H1 (cell line): ENCODE results near the gene NUDT3. TPM values are rescaled to one million over a fixed set of nuclear protein-coding genes. Genes with fewer than 3 reads are reported as not detected.

Experiments used
- CTCF ChIA-PET: fragments of 300-600 bp; sonication (Branson Sonifier 250); formaldehyde crosslinking; loops from one replicate; lab custom pipeline; 2021; ENCODE audit not compliant: partially characterized antibody; lab: Charles Lee
- POLR2A ChIA-PET: fragments of 300-600 bp; sonication (Branson Sonifier 250); formaldehyde crosslinking; loops from one replicate; lab custom pipeline; 2021; ENCODE audit warnings: inconsistent platforms; ENCODE audit not compliant: partially characterized antibody; lab: Charles Lee
- DNase-seq, 2 experiments: peaks; one replicate each; pipeline versions ENCODE4 v3.0.0 to v3.0.0-alpha.2; 2010 to 2022; ENCODE audit warnings: low spot score in 2 of 2, low read depth in 1 of 2, mixed read lengths in 1 of 2
- FAIRE-seq: peaks from 2 replicates; lab custom pipeline; 2011; peaks lifted over from hg19 to GRCh38; lab: Jason Lieb, UNC
- H2AFZ ChIP-seq: 2 replicates; pipeline ENCODE4 v1.8.1; 2012; ENCODE audit warnings: low read length, inconsistent platforms
- H2AK5ac ChIP-seq: 2 replicates; pipeline ENCODE4 v1.6.1; 2013; ENCODE audit warnings: low read depth, low read length
- H2BK120ac ChIP-seq: replicated peaks from 2 replicates; pipeline ENCODE3; 2013; ENCODE audit warnings: low read depth, low read length, inconsistent platforms
- H2BK12ac ChIP-seq: 2 replicates; pipeline ENCODE4 v1.6.1; 2013; ENCODE audit warnings: low read depth, low read length
- H2BK15ac ChIP-seq: 2 replicates; pipeline ENCODE4 v1.6.1; 2013; ENCODE audit warnings: low read length
- H2BK20ac ChIP-seq: 2 replicates; pipeline ENCODE4 v1.6.1; 2013; ENCODE audit warnings: low read length
- H2BK5ac ChIP-seq: 2 replicates; pipeline ENCODE4 v1.6.1; 2013; ENCODE audit warnings: low read depth, low read length
- H3K14ac ChIP-seq: 2 replicates; pipeline ENCODE4 v1.6.1; 2013; ENCODE audit warnings: inconsistent platforms; ENCODE audit not compliant: insufficient read length
- H3K18ac ChIP-seq: 2 replicates; pipeline ENCODE4 v1.6.1; 2013; ENCODE audit warnings: low read length; ENCODE audit errors: extremely low read depth
- H3K23ac ChIP-seq: 2 replicates; pipeline ENCODE4 v1.6.1; 2013; ENCODE audit warnings: inconsistent platforms; ENCODE audit not compliant: insufficient read length
- H3K23me2 ChIP-seq: 2 replicates; pipeline ENCODE4 v1.6.1; 2013; ENCODE audit warnings: low read depth, low read length
- H3K27ac ChIP-seq: 2 replicates; pipeline ENCODE4 v1.6.1; 2011; ENCODE audit warnings: low read depth, low read length, inconsistent platforms
- H3K27me3 ChIP-seq, 4 experiments: replicated peaks in 1 of 4; 1 replicate in 1 of 4; 2 replicates in 3 of 4; pipeline versions ENCODE4 v1.6.1 to v1.8.1; 2011 to 2013; ENCODE audit warnings: low read length in 3 of 4, mild to moderate bottlenecking in 3 of 4, inconsistent platforms in 2 of 4, mixed read lengths in 2 of 4, moderate library complexity in 1 of 4; ENCODE audit not compliant: control insufficient read depth in 3 of 4, insufficient read depth in 3 of 4; ENCODE audit errors: extremely low read depth in 1 of 4
- H3K36me3 ChIP-seq, 4 experiments: 2 replicates each; pipeline versions ENCODE4 v1.6.1 to v1.8.1; 2011 to 2013; ENCODE audit warnings: mild to moderate bottlenecking in 4 of 4, low read length in 3 of 4, moderate library complexity in 2 of 4, control low read depth in 1 of 4, inconsistent platforms in 1 of 4; ENCODE audit not compliant: insufficient read depth in 4 of 4, control insufficient read depth in 2 of 4
- H3K4ac ChIP-seq: replicated peaks from 2 replicates; pipeline ENCODE3; 2013; ENCODE audit warnings: low read length, low read depth, mixed read lengths, inconsistent platforms; ENCODE audit not compliant: insufficient read length
- H3K4me1 ChIP-seq, 4 experiments: replicated peaks in 1 of 4; 1 replicate in 1 of 4; 2 replicates in 3 of 4; pipeline versions ENCODE4 v1.6.1 to v1.8.1; 2011 to 2013; ENCODE audit warnings: low read length in 3 of 4, inconsistent platforms in 2 of 4, mixed read lengths in 1 of 4; ENCODE audit not compliant: insufficient read depth in 4 of 4, control insufficient read depth in 3 of 4
- H3K4me2 ChIP-seq, 2 experiments: 2 replicates each; pipeline versions ENCODE4 v1.6.1 to v1.8.1; 2011 to 2013; ENCODE audit warnings: low read depth in 2 of 2, low read length in 2 of 2, control low read depth in 1 of 2, inconsistent platforms in 1 of 2, mild to moderate bottlenecking in 1 of 2; ENCODE audit not compliant: insufficient read depth in 1 of 2
- H3K4me3 ChIP-seq, 4 experiments: fragments of 200-600, 300-600 bp in 1 of 4; sonication (generic), shearing (Covaris generic), sonication (Bioruptor Twin) in 1 of 4; 2 replicates each; pipeline versions ENCODE4 v1.5.1 to v1.8.1; 2011 to 2016; ENCODE audit warnings: low read length in 4 of 4, low read depth in 3 of 4, control low read depth in 2 of 4, inconsistent platforms in 2 of 4, mild to moderate bottlenecking in 2 of 4, mixed read lengths in 1 of 4, moderate library complexity in 1 of 4; ENCODE audit not compliant: insufficient read depth in 2 of 4; ENCODE audit errors: extremely low read depth in 1 of 4
- H3K56ac ChIP-seq: replicated peaks from 2 replicates; pipeline ENCODE3; 2013; ENCODE audit warnings: low read depth, mild to moderate bottlenecking, mixed read lengths, low read length, inconsistent platforms; ENCODE audit not compliant: insufficient read length
- H3K79me1 ChIP-seq: 2 replicates; pipeline ENCODE4 v1.6.1; 2013; ENCODE audit warnings: low read depth, low read length, control low read depth
- H3K79me2 ChIP-seq, 2 experiments: 2 replicates each; pipeline versions ENCODE4 v1.6.1 to v1.8.1; 2012 to 2013; ENCODE audit warnings: low read length in 2 of 2, mild to moderate bottlenecking in 2 of 2, inconsistent platforms in 1 of 2; ENCODE audit not compliant: insufficient read depth in 2 of 2, control insufficient read depth in 1 of 2
- H3K9ac ChIP-seq, 4 experiments: replicated peaks in 1 of 4; 1 replicate in 1 of 4; 2 replicates in 3 of 4; pipeline versions ENCODE4 v1.6.1 to v1.8.1; 2011 to 2013; ENCODE audit warnings: low read depth in 3 of 4, low read length in 3 of 4, control low read depth in 2 of 4, mild to moderate bottlenecking in 2 of 4, moderate library complexity in 2 of 4, inconsistent platforms in 1 of 4; ENCODE audit errors: extremely low read depth in 1 of 4
- H3K9me3 ChIP-seq, 2 experiments: 2 replicates each; pipeline versions ENCODE4 v1.6.1 to v1.8.1; 2012 to 2013; ENCODE audit warnings: mild to moderate bottlenecking in 2 of 2, moderate library complexity in 2 of 2, control low read depth in 1 of 2, inconsistent platforms in 1 of 2, low read depth in 1 of 2, low read length in 1 of 2, mixed read lengths in 1 of 2; ENCODE audit not compliant: insufficient read depth in 2 of 2
- H4K20me1 ChIP-seq, 2 experiments: replicated peaks in 1 of 2; 2 replicates each; pipeline versions ENCODE3 to v1.8.1; 2011 to 2013; ENCODE audit warnings: inconsistent platforms in 2 of 2, low read length in 2 of 2, mild to moderate bottlenecking in 1 of 2; ENCODE audit not compliant: insufficient read depth in 2 of 2, control insufficient read depth in 1 of 2
- H4K5ac ChIP-seq: 2 replicates; pipeline ENCODE4 v1.6.1; 2013; ENCODE audit warnings: low read length, low read depth, mixed read lengths, inconsistent platforms; ENCODE audit not compliant: insufficient read length
- H4K8ac ChIP-seq: 2 replicates; pipeline ENCODE4 v1.8.0; 2013; ENCODE audit warnings: mild to moderate bottlenecking, moderate library complexity, low read length, inconsistent platforms; ENCODE audit not compliant: insufficient read depth; ENCODE audit errors: extremely low read depth
- H4K91ac ChIP-seq: replicated peaks from 2 replicates; pipeline ENCODE3; 2013; ENCODE audit warnings: low read length, mixed read lengths, inconsistent platforms; ENCODE audit not compliant: insufficient read length
- ASH2L ChIP-seq: fragments of 200-600, 300-600 bp; sonication (generic); IDR thresholded peaks from one replicate; pipeline ENCODE4 v1.7.1; 2017; ENCODE audit warnings: low read length
- BACH1 ChIP-seq: IDR thresholded peaks from 2 replicates; pipeline ENCODE4 v1.6.1; 2012; ENCODE audit warnings: low read length, improper control_type of control experiment
- CEBPB ChIP-seq: IDR thresholded peaks from 2 replicates; pipeline ENCODE4 v1.6.1; 2012; ENCODE audit warnings: low read depth, low read length
- GABPA ChIP-seq: IDR thresholded peaks from 2 replicates; pipeline ENCODE4 v1.6.1; 2011; ENCODE audit warnings: mild to moderate bottlenecking, low read length, moderate library complexity, borderline replicate concordance; ENCODE audit not compliant: insufficient read depth
- KDM5A ChIP-seq: fragments of 200-600 bp; IDR thresholded peaks from 2 replicates; pipeline ENCODE4 v1.7.1; 2012; ENCODE audit warnings: mild to moderate bottlenecking, low read length, inconsistent platforms, mixed read lengths
- PHF8 ChIP-seq: fragments of 200-600 bp; sonication (generic); conservative IDR thresholded peaks from 2 replicates; pipeline ENCODE4 v1.7.1; 2012; ENCODE audit warnings: low read depth, mild to moderate bottlenecking, inconsistent platforms, low read length, moderate library complexity
- POLR2AphosphoS5 ChIP-seq: IDR thresholded peaks from 2 replicates; pipeline ENCODE4 v1.6.1; 2011; ENCODE audit warnings: low read depth, low read length
- POU5F1 ChIP-seq: IDR thresholded peaks from 2 replicates; pipeline ENCODE4 v1.6.1; 2011; ENCODE audit warnings: low read depth, mild to moderate bottlenecking, low read length, moderate library complexity
- TAF1 ChIP-seq: IDR thresholded peaks from 2 replicates; pipeline ENCODE4 v1.6.1; 2011; ENCODE audit warnings: mild to moderate bottlenecking, low read depth, low read length
- WGBS, 2 experiments: shearing (Covaris generic) in 1 of 2; methylation state at CpG; one replicate each; pipeline versions ENCODE4 v1.1.6 to v1.1.7; 2013 to 2015; ENCODE audit warnings: low lambda C conversion rate in 2 of 2, mixed read lengths in 2 of 2, inconsistent platforms in 1 of 2, low coverage in 1 of 2, missing lambda C conversion rate in 1 of 2; ENCODE audit not compliant: insufficient replicate concordance in 2 of 2, insufficient coverage in 1 of 2, insufficient read length in 1 of 2; ENCODE audit errors: extremely low coverage in 1 of 2, missing lambda C conversion rate in 1 of 2; 5-methylcytosine and 5-hydroxymethylcytosine counted together
- polyA plus RNA-seq, 7 experiments: library from polyadenylated mRNA; depleted of rRNA in 3 of 7; stranded (reverse) in 5 of 7; unstranded in 2 of 7; fragments of >200 nt in 5 of 7; fragments of 200-250 nt in 2 of 7; gene quantifications; 1 replicate in 5 of 7; 2 replicates in 1 of 7; 4 replicates in 1 of 7; pipeline versions ENCODE4 v1.2.1 to v1.2.3, GENCODE V29; 2011 to 2013; ENCODE audit warnings: missing spikeins in 2 of 7, mixed read lengths in 2 of 7
- total RNA-seq: library from RNA; stranded (reverse); fragmentation: NEBNext Ultra II Directional; extraction: Animal tissue kit (Norgen Biotek cat#: 25700); gene quantifications from 2 replicates; pipeline ENCODE4 v1.2.1, GENCODE V29; 2021
- TF ChIP-seq, protein P1 (sequence below), 3 experiments: IDR thresholded peaks; 1 replicate in 2 of 3; 2 replicates in 1 of 3; pipeline versions ENCODE4 v1.5.1 to v1.6.1; 2011; ENCODE audit warnings: low read length in 3 of 3, mild to moderate bottlenecking in 3 of 3, inconsistent platforms in 2 of 3, low read depth in 1 of 3, moderate library complexity in 1 of 3; ENCODE audit not compliant: insufficient read depth in 1 of 3; ENCODE audit errors: control extremely low read depth in 1 of 3

The NUDT3 gene
- total and polyA plus RNA-seq, 2 of the 8 experiments (the other 6 are each of a cell fraction or from before 2014, with no cell fraction given), result 14.1 to 36.9 TPM

DNA sequence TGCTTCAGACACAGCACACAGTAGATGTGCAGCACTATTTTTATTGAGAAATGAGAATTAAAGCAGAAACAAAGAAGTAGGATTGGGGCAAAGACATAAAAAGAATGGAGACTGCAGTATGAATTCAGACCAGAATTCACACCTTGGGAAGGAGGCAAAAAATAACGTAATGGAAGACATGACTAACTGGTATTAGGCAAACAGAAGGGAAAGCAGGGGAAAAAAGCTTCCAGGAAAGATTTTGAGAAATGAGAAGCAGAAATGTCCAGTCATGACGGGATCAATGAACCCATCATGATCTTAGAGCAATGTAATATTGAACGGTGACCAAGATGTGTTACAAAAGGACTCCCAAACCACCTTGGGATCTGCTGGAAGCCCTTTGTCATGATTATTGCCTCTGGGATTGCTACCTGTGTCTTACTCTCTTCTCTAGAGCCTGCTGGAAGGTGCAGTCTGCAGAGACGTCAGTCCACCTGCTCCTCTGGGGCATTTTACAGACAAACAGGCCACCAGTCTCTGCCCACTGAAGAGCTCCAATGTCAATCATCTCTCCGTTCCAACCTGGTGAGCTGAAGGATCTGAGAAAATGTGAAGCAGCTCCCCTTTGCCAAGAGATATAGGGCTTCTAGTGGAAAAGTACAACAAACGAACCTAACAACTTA, 8.7 kb downstream of the NUDT3 start:
- H3K36me3 ChIP-seq, result no peaks in the 10 kb centered on the region
- H3K27me3 ChIP-seq, result no peaks in the 10 kb centered on the region
- no peak overlapping the region for H2BK120ac ChIP-seq
- no peak overlapping the region for H3K23ac ChIP-seq
- H3K79me2 ChIP-seq, result peaks cover 7 to 95% of the 10 kb centered on the region in 2 experiments
- peak overlapping the region in 1 of 4 experiments; percentile 40; a peak in 2 of 7 replicates for H3K9ac ChIP-seq
- no peak overlapping the region for H2BK20ac ChIP-seq
- peak overlapping the region; percentile 36 to 49 for H3K4me2 ChIP-seq
- no peak overlapping the region for H3K4me3 ChIP-seq
- H3K14ac ChIP-seq, result no peak overlapping the region
- peaks cover 3% of the 10 kb centered on the region; the same call in 1 of the 2 replicates for H3K79me1 ChIP-seq
- no peak overlapping the region for H2BK12ac ChIP-seq
- no peak overlapping the region for H3K27ac ChIP-seq
- CTCF ChIA-PET, result interaction anchor here (0.9 to 1.6 kb wide), 3 partner anchors 23 to 134 kb away, joined by 3 to 6 read pairs (median 3); no protein-coding TSS in a partner anchor
- H4K8ac ChIP-seq, result no peak overlapping the region
- no peaks in the 10 kb centered on the region; the same call in 1 of the 2 replicates for H3K23me2 ChIP-seq
- H2BK5ac ChIP-seq, result no peak overlapping the region
- H2BK15ac ChIP-seq, result no peak overlapping the region
- peaks cover 0 to 15% (median 8%) of the 10 kb centered on the region in 4 experiments; a peak in 4 of 7 replicates for H3K4me1 ChIP-seq
- H2AFZ ChIP-seq, result no peak overlapping the region
- no peak overlapping the region for H3K56ac ChIP-seq
- no peak overlapping the region for H4K91ac ChIP-seq
- H4K20me1 ChIP-seq, result peaks cover 0 to 6% of the 10 kb centered on the region in 2 experiments
- H4K5ac ChIP-seq, result no peak overlapping the region
- POLR2A ChIA-PET, result interaction anchor here (0.8 to 2.2 kb wide), 5 partner anchors 24 to 187 kb away, joined by 3 to 9 read pairs (median 4); no protein-coding TSS in a partner anchor
- H3K4ac ChIP-seq, result no peak overlapping the region
- DNase-seq (no peak), FAIRE-seq (no peak)
- H3K9me3 ChIP-seq, result no peaks in the 10 kb centered on the region
- no peak overlapping the region for H2AK5ac ChIP-seq
- no peak overlapping the region for H3K18ac ChIP-seq
- 76% methylated on average over 6 of the region's 6 CpGs; no CpG with 5 or more reads in 1 of the 2 experiments for WGBS, 2 experiments
- TF ChIP-seq PHF8 (no peak), GABPA (no peak), CEBPB (no peak), ASH2L (no peak), POLR2AphosphoS5 (no peak), KDM5A (no peak), TAF1 (no peak), POU5F1 (no peak), BACH1 (no peak)
- TF ChIP-seq, protein P1, sequence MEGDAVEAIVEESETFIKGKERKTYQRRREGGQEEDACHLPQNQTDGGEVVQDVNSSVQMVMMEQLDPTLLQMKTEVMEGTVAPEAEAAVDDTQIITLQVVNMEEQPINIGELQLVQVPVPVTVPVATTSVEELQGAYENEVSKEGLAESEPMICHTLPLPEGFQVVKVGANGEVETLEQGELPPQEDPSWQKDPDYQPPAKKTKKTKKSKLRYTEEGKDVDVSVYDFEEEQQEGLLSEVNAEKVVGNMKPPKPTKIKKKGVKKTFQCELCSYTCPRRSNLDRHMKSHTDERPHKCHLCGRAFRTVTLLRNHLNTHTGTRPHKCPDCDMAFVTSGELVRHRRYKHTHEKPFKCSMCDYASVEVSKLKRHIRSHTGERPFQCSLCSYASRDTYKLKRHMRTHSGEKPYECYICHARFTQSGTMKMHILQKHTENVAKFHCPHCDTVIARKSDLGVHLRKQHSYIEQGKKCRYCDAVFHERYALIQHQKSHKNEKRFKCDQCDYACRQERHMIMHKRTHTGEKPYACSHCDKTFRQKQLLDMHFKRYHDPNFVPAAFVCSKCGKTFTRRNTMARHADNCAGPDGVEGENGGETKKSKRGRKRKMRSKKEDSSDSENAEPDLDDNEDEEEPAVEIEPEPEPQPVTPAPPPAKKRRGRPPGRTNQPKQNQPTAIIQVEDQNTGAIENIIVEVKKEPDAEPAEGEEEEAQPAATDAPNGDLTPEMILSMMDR (IDR thresholded peaks at IDR 0.05; ENCODE audit: control extremely low read depth in 1 of 3, insufficient read depth in 1 of 3, low read depth in 1 of 3, low read length in 3 of 3), result no peak
